Neuronal stem cell (in vitro differentiated cells): ENCODE measurements around the gene UBXN4.

ENCODE experiments used
- DNase-seq: peaks from one replicate; pipeline ENCODE4 v3.0.0-alpha.2; 2013; ENCODE audit warnings: low spot score
- H2AFZ ChIP-seq: one replicate; pipeline ENCODE4 v1.6.1; 2013; ENCODE audit warnings: mild to moderate bottlenecking, low read length, inconsistent platforms
- H2AK5ac ChIP-seq: 2 replicates; pipeline ENCODE4 v1.6.1; 2013; ENCODE audit warnings: low read depth, mild to moderate bottlenecking, inconsistent platforms, low read length, moderate library complexity, mixed read lengths
- H2BK120ac ChIP-seq: 2 replicates; pipeline ENCODE4 v1.6.1; 2013; ENCODE audit warnings: low read depth, mild to moderate bottlenecking, inconsistent platforms, low read length, moderate library complexity, mixed read lengths
- H2BK12ac ChIP-seq: one replicate; pipeline ENCODE4 v1.6.1; 2013; ENCODE audit warnings: low read length, inconsistent platforms
- H2BK15ac ChIP-seq: 2 replicates; pipeline ENCODE4 v1.6.1; 2013; ENCODE audit warnings: mild to moderate bottlenecking, low read length, inconsistent platforms, mixed read lengths
- H2BK5ac ChIP-seq: one replicate; pipeline ENCODE4 v1.6.1; 2013; ENCODE audit warnings: inconsistent platforms, mild to moderate bottlenecking, low read length, moderate library complexity
- H3K14ac ChIP-seq: one replicate; pipeline ENCODE4 v1.6.1; 2013; ENCODE audit warnings: low read length, inconsistent platforms
- H3K18ac ChIP-seq: 2 replicates; pipeline ENCODE4 v1.6.1; 2013; ENCODE audit warnings: low read length, inconsistent platforms
- H3K23ac ChIP-seq: 2 replicates; pipeline ENCODE4 v1.6.1; 2013; ENCODE audit warnings: low read depth, mild to moderate bottlenecking, mixed read lengths, low read length, inconsistent platforms; ENCODE audit not compliant: poor library complexity
- H3K27ac ChIP-seq: replicated peaks from 3 replicates; pipeline ENCODE4 v1.5.1; 2013; ENCODE audit warnings: low read length, inconsistent platforms
- H3K27me3 ChIP-seq, 3 experiments: 2 replicates each; pipeline ENCODE4 v1.6.1; 2013; ENCODE audit warnings: low read length in 3 of 3, mild to moderate bottlenecking in 2 of 3, inconsistent platforms in 1 of 3, low read depth in 1 of 3, mixed read lengths in 1 of 3, moderate library complexity in 1 of 3; ENCODE audit not compliant: control insufficient read depth in 3 of 3, insufficient read depth in 3 of 3
- H3K36me3 ChIP-seq, 2 donors: replicated peaks in 1 of 2; 2 replicates each; pipeline ENCODE4 v1.6.1; 2013; ENCODE audit warnings: low read length in 2 of 2; ENCODE audit not compliant: control insufficient read depth in 2 of 2, insufficient read depth in 2 of 2
- H3K4ac ChIP-seq: 2 replicates; pipeline ENCODE4 v1.6.1; 2013; ENCODE audit warnings: inconsistent platforms, mild to moderate bottlenecking, low read length, moderate library complexity
- H3K4me1 ChIP-seq, 2 donors: 1 replicate in 1 of 2; 2 replicates in 1 of 2; pipeline ENCODE4 v1.6.1; 2013; ENCODE audit warnings: low read length in 2 of 2, low read depth in 1 of 2; ENCODE audit not compliant: control insufficient read depth in 2 of 2, insufficient read depth in 1 of 2
- H3K4me2 ChIP-seq: one replicate; pipeline ENCODE4 v1.6.1; 2013; ENCODE audit warnings: mild to moderate bottlenecking, low read length, inconsistent platforms; ENCODE audit not compliant: insufficient read depth, poor library complexity, severe bottlenecking
- H3K4me3 ChIP-seq, 2 donors: 2 replicates each; pipeline ENCODE4 v1.5.1; 2013; ENCODE audit warnings: low read length in 2 of 2, mild to moderate bottlenecking in 2 of 2, inconsistent platforms in 1 of 2, moderate library complexity in 1 of 2
- H3K79me1 ChIP-seq: one replicate; pipeline ENCODE4 v1.6.1; 2013; ENCODE audit warnings: low read depth, mild to moderate bottlenecking, inconsistent platforms, low read length, moderate library complexity
- H3K9ac ChIP-seq: one replicate; pipeline ENCODE4 v1.6.1; 2013; ENCODE audit warnings: mild to moderate bottlenecking, low read depth, low read length, inconsistent platforms; ENCODE audit not compliant: poor library complexity
- H3K9me3 ChIP-seq, 2 donors: replicated peaks in 1 of 2; 2 replicates each; pipeline versions ENCODE3 to v1.6.1; 2013; ENCODE audit warnings: low read length in 2 of 2, mild to moderate bottlenecking in 2 of 2, inconsistent platforms in 1 of 2, low read depth in 1 of 2, mixed read lengths in 1 of 2, moderate library complexity in 1 of 2; ENCODE audit not compliant: control insufficient read depth in 2 of 2, insufficient read depth in 1 of 2
- H4K8ac ChIP-seq: one replicate; pipeline ENCODE4 v1.6.1; 2013; ENCODE audit warnings: low read depth, mild to moderate bottlenecking, inconsistent platforms, low read length, moderate library complexity
- H4K91ac ChIP-seq: one replicate; pipeline ENCODE4 v1.6.1; 2013; ENCODE audit warnings: low read length, low read depth, mild to moderate bottlenecking, inconsistent platforms; ENCODE audit not compliant: poor library complexity
- WGBS, 2 donors: extraction: QIAGEN DNeasy Blood & Tissue Kit; methylation state at CpG; one replicate each; pipeline ENCODE4 v1.1.7; 2013; ENCODE audit warnings: missing lambda C conversion rate in 2 of 2, mixed read lengths in 1 of 2; ENCODE audit not compliant: insufficient read length in 2 of 2, insufficient replicate concordance in 1 of 2; ENCODE audit errors: extremely low coverage in 2 of 2; 5-methylcytosine and 5-hydroxymethylcytosine counted together

UBXN4 gene

DNA sequence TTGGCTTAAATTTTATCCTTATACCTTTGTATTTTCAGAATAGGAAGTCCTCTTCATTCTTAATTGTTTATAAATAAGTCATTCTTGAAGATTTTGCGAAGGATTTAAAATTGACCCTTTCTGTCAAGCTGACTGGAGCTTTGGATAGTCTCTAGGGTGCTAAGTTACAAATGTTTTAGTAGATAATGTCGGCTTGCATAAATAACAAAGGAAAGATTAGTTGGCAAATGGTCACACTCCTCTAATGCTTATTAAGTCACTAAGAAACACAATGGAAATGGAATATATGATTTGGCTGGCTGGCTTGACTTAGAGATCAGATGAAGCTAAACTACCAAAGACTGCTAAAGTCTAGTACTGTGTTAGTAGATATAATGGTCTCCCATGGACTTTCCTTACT is 40.6 kb downstream of the UBXN4 start:
- H3K36me3 ChIP-seq = peaks cover 26 to 89% of the 10 kb centered on the region in 2 donors
- H2BK5ac ChIP-seq = no peak overlapping the region
- H4K91ac ChIP-seq = no peak overlapping the region
- no peak overlapping the region for H3K14ac ChIP-seq
- WGBS, 2 donors = no CpG with 5 or more reads among the region's 2 CpGs
- H4K8ac ChIP-seq = no peak overlapping the region
- no peaks in the 10 kb centered on the region for H3K27me3 ChIP-seq
- DNase-seq = no peak
- H2BK12ac ChIP-seq = no peak overlapping the region
- H3K4me2 ChIP-seq = no peak overlapping the region
- H2AK5ac ChIP-seq = no peak overlapping the region
- H2BK120ac ChIP-seq = no peak overlapping the region
- no peaks in the 10 kb centered on the region for H3K4me1 ChIP-seq
- H3K79me1 ChIP-seq = no peaks in the 10 kb centered on the region
- H2AFZ ChIP-seq = no peak overlapping the region
- H3K4ac ChIP-seq = no peak overlapping the region
- no peak overlapping the region for H3K27ac ChIP-seq
- H3K9me3 ChIP-seq = peaks cover 2 to 6% of the 10 kb centered on the region in 2 donors
- no peak overlapping the region for H3K4me3 ChIP-seq
- no peak overlapping the region for H2BK15ac ChIP-seq
- H3K23ac ChIP-seq = no peak overlapping the region
- H3K18ac ChIP-seq = no peak overlapping the region
- no peak overlapping the region for H3K9ac ChIP-seq

DNA sequence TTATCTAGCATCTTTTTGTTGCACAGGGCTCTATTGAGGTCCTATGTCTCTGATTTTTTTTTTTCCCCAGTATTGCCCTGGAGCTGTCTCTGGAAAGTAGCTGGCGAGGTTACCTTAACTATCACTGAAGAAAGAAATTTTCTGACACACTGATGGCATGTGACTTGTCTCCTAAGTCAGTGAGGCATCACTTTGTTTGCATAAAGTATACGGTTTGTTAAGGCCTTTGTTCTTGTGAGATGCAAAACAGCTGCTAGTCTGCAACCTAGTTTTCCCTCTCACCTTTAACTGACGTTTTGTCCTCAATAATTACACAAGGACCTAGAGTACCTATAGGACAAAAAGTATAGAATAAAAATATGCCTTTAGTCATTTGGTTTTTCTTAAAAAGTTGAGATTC is 41.8 kb downstream of the UBXN4 start:
- no peak overlapping the region for H3K18ac ChIP-seq
- DNase-seq = no peak
- no peak overlapping the region for H4K8ac ChIP-seq
- no peak overlapping the region for H3K23ac ChIP-seq
- H2BK12ac ChIP-seq = no peak overlapping the region
- no CpG with 5 or more reads among the region's 3 CpGs for WGBS, 2 donors
- no peak overlapping the region for H2AFZ ChIP-seq
- no peaks in the 10 kb centered on the region for H3K79me1 ChIP-seq
- H2AK5ac ChIP-seq = no peak overlapping the region
- H3K36me3 ChIP-seq = peaks cover 23 to 88% of the 10 kb centered on the region in 2 donors
- no peak overlapping the region for H3K4me3 ChIP-seq
- no peak overlapping the region for H4K91ac ChIP-seq
- H3K4ac ChIP-seq = no peak overlapping the region
- no peak overlapping the region for H2BK15ac ChIP-seq
- H3K27ac ChIP-seq = no peak overlapping the region
- H3K4me1 ChIP-seq = no peaks in the 10 kb centered on the region
- H3K9ac ChIP-seq = no peak overlapping the region
- H3K27me3 ChIP-seq = no peaks in the 10 kb centered on the region
- no peak overlapping the region for H2BK120ac ChIP-seq
- H3K14ac ChIP-seq = no peak overlapping the region
- H3K9me3 ChIP-seq = peaks cover 2 to 6% of the 10 kb centered on the region in 2 donors
- H3K4me2 ChIP-seq = no peak overlapping the region
- no peak overlapping the region for H2BK5ac ChIP-seq

DNA sequence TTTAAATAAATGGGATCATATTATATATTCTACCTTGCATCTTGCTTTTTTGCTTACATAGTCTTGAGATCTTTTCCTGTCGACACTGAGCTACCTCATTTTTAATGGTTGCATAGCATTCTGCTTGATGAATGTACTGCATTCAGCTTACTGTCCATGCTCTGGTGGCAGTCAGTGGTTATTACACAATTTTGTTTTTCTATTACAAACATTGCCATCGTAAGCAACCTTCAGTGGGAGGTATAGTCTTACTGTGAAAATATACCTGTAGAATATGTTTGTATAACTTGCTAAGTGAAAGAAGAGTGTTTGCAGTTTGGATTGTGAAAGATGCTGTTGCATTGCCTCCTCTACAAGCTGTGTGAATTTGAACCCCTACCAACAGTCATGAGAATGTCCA is 43.4 kb downstream of the UBXN4 start:
- no peak overlapping the region for H2BK5ac ChIP-seq
- peaks cover 20 to 73% of the 10 kb centered on the region in 2 donors for H3K36me3 ChIP-seq
- no CpG with 5 or more reads among the region's 2 CpGs for WGBS, 2 donors
- H2BK12ac ChIP-seq = no peak overlapping the region
- H3K18ac ChIP-seq = no peak overlapping the region
- H3K4ac ChIP-seq = no peak overlapping the region
- no peak for DNase-seq
- no peak overlapping the region for H4K8ac ChIP-seq
- H3K23ac ChIP-seq = no peak overlapping the region
- no peak overlapping the region for H3K27ac ChIP-seq
- H3K4me1 ChIP-seq = no peaks in the 10 kb centered on the region
- no peaks in the 10 kb centered on the region for H3K79me1 ChIP-seq
- H2AFZ ChIP-seq = no peak overlapping the region
- H3K9me3 ChIP-seq = peaks cover 2 to 6% of the 10 kb centered on the region in 2 donors
- H3K27me3 ChIP-seq = no peaks in the 10 kb centered on the region
- H3K14ac ChIP-seq = no peak overlapping the region
- H2AK5ac ChIP-seq = no peak overlapping the region
- no peak overlapping the region for H3K4me3 ChIP-seq
- H2BK15ac ChIP-seq = no peak overlapping the region
- no peak overlapping the region for H3K9ac ChIP-seq
- H3K4me2 ChIP-seq = no peak overlapping the region
- H4K91ac ChIP-seq = no peak overlapping the region
- no peak overlapping the region for H2BK120ac ChIP-seq

DNA sequence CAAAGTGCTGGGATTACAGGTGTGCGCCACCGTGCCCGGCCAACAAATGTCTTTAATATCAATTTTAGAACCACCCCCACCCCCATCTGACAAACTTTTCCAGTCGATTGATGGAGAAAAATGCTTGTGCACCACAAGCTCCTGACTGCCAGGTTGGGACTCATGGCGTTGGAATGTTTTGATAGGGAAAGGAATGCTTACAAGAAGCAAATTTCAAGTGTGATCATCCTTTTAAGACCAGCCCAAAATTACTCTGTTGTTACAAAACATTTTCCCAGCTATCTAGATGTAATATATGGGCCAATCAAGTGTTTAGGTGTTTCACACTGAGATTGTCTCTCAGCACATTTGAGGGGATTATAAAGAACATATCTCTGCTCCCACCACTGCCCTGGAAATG is 45.2 kb downstream of the UBXN4 start:
- Histone ChIP-seq H2BK120ac (no peak overlapping the region), H2AFZ (no peak overlapping the region), H3K9me3 (peaks cover 3 to 6% of the 10 kb centered on the region in 2 donors), H3K27ac (no peak overlapping the region), H3K18ac (no peak overlapping the region), H3K79me1 (no peaks in the 10 kb centered on the region), H3K14ac (no peak overlapping the region), H2BK5ac (no peak overlapping the region), H2AK5ac (no peak overlapping the region), H3K4me2 (no peak overlapping the region), H4K91ac (no peak overlapping the region), H4K8ac (no peak overlapping the region), H2BK15ac (no peak overlapping the region), H3K23ac (no peak overlapping the region), H2BK12ac (no peak overlapping the region), H3K4ac (no peak overlapping the region), H3K36me3 (peaks cover 10 to 55% of the 10 kb centered on the region in 2 donors), H3K4me3 (no peak overlapping the region), H3K9ac (no peak overlapping the region), H3K27me3 (no peaks in the 10 kb centered on the region), H3K4me1 (no peaks in the 10 kb centered on the region)
- no peak for DNase-seq
- WGBS, 2 donors = no CpG with 5 or more reads among the region's 5 CpGs
